ENCODE measurements around the gene PFN3. TPM values are rescaled to one million over a fixed set of nuclear protein-coding genes. Genes with fewer than 3 reads are reported as not detected.

The PFN3 gene
- total and polyA plus RNA-seq, 11 donors, result not detected

GRCh38 chr5:177356746-177357145 is 43.7 kb downstream of the PFN3 start:
- no peak for ATAC-seq
- Histone ChIP-seq H3K4me1 (peaks cover 0 to 77% (median 18%) of the 10 kb centered on the region in 12 donors), H3K4me3 (no peak overlapping the region), H3K27ac (no peak overlapping the region), H3K27me3 (no peaks in the 10 kb centered on the region), H3K9me3 (no peaks in the 10 kb centered on the region), H3K36me3 (no peaks in the 10 kb centered on the region)
- 61 to 73% (median 70%) methylated on average over 3 of the region's 3 CpGs for WGBS, 4 donors
- TF ChIP-seq CTCF (IDR thresholded peaks at IDR 0.05) (no peak), POLR2A (IDR thresholded peaks at IDR 0.05) (no peak)
- DNase-seq, result peak in 1 of 5 donors; percentile 12
- intact Hi-C loops (cut with DNase I), result loop anchor here in 1 of 10 donors (5.0 kb wide), 1 partner anchor 39 kb away; no protein-coding TSS in a partner anchor

GRCh38 chr5:177355868-177356168 is 44.6 kb downstream of the PFN3 start:
- TF ChIP-seq POLR2A (IDR thresholded peaks at IDR 0.05), result no peak
- DNase-seq, result no peak
- Histone ChIP-seq H3K27ac (no peak overlapping the region), H3K27me3 (no peaks in the 10 kb centered on the region), H3K4me1 (peaks cover 0 to 69% (median 20%) of the 10 kb centered on the region in 12 donors), H3K4me3 (no peak overlapping the region), H3K9me3 (no peaks in the 10 kb centered on the region), H3K36me3 (no peaks in the 10 kb centered on the region)
- intact Hi-C loops (cut with DNase I), result loop anchor here in 1 of 10 donors (5.0 kb wide), 1 partner anchor 39 kb away; no protein-coding TSS in a partner anchor
- ATAC-seq, result no peak
- WGBS, 4 donors, result 15 to 25% (median 16%) methylated on average over 1 of the region's 1 CpG

- intact Hi-C loops (cut with DNase I), result loop anchor here in 1 of 10 donors (5.0 kb wide), 1 partner anchor 38 kb away; no protein-coding TSS in a partner anchor
- peak in 1 of 5 donors; percentile 5 for DNase-seq
- ATAC-seq, result no peak
Measured at GRCh38 chr5:177355162-177355867, 45.1 kb downstream of the PFN3 start.

GRCh38 chr5:177354711-177355110 is 45.8 kb downstream of the PFN3 start:
- peak in 1 of 5 donors; percentile 14 for DNase-seq
- no peak for TF ChIP-seq POLR2A (IDR thresholded peaks at IDR 0.05)
- TF ChIP-seq CTCF (IDR thresholded peaks at IDR 0.05), result no peak
- WGBS, 4 donors, result 64 to 82% (median 66%) methylated on average over 3 of the region's 3 CpGs

More at GRCh38 chr5:177355162-177355867, 45.1 kb downstream of the PFN3 start:
- TF ChIP-seq CTCF (IDR thresholded peaks at IDR 0.05) (no peak), POLR2A (IDR thresholded peaks at IDR 0.05) (no peak)
- Histone ChIP-seq H3K27me3 (no peaks in the 10 kb centered on the region), H3K36me3 (peaks cover 0 to 1% (median 0%) of the 10 kb centered on the region in 9 donors), H3K9me3 (no peaks in the 10 kb centered on the region), H3K27ac (no peak overlapping the region), H3K4me1 (peaks cover 5 to 71% (median 25%) of the 10 kb centered on the region in 12 donors), H3K4me3 (no peak overlapping the region)
- WGBS, 4 donors, result 60 to 91% (median 78%) methylated on average over 1 of the region's 1 CpG

More at GRCh38 chr5:177354711-177355110, 45.8 kb downstream of the PFN3 start:
- Histone ChIP-seq H3K4me1 (peaks cover 10 to 73% (median 30%) of the 10 kb centered on the region in 12 donors), H3K27me3 (no peaks in the 10 kb centered on the region), H3K9me3 (no peaks in the 10 kb centered on the region), H3K27ac (no peak overlapping the region), H3K4me3 (no peak overlapping the region), H3K36me3 (peaks cover 0 to 7% (median 2%) of the 10 kb centered on the region in 9 donors)
- intact Hi-C loops (cut with DNase I), result loop anchor here in 1 of 10 donors (5.0 kb wide), 1 partner anchor 37 kb away; no protein-coding TSS in a partner anchor
- no peak for ATAC-seq
